HG03565 (cell line): ENCODE data around the gene KIF1A.

ENCODE experiments used
- ATAC-seq: cut with Tn5 transposase; IDR thresholded peaks from one replicate; pipeline ENCODE4 v1.9.1; 2021; ENCODE audit warnings: mild to moderate bottlenecking, moderate library complexity; ENCODE audit not compliant: unreplicated experiment

Gene KIF1A

DNA sequence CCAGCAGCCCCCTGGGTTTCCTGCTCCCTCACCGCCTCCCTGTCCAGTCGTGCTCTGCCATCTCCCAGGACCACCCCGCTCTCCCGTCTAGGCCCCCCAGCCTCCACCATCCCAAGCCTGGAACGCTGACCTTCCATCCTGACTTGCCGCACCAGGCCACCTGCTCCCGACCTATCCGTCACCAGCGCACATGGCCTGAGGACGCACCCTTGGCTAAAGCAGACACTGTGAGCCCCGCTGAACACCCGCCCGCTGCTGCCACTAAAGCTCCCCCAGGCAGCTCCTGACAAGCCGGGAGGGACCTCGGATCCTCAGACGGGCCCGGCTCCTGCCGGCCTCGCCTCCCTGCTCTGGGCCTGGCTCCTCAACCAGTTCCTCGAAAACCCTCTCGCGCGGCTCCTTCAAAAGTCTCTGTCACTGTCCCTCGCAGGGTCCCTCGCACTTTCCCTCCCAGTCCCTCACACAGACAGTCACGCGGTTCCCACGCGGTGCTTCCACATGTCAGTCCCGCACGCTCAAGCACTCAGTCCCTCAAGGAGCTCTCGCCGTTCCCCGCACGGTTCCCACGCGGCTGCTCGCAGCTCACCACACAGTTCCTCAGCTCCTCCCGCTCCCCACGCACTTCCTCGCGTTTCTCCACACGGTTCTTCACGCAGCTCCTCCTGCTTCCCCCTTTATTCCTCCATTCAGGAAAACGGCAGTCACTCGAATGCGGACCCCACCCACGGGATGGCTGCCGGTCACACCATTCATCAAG is 42.4 kb downstream of the KIF1A start:
- no peak for ATAC-seq

DNA sequence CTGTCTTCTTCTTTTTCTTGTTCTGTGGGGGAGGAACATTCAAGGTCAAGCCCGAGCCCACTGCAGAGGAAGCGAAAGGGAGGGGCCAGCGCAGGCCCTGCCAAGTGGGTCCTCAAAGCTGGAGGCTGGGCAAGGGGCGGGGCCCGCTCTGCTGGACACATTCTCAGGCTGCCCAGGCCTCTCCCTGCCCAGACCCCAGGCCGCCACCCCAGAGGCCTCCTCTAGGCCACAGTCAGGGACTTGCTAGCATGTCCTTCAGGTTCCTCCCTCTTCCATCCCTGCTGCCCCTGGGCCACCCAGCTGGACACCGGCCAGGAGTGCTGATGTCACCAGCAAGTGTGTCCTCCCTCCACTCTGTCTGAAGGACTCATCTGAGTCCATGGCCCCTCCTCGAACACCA is 44.1 kb downstream of the KIF1A start:
- ATAC-seq, result no peak

DNA sequence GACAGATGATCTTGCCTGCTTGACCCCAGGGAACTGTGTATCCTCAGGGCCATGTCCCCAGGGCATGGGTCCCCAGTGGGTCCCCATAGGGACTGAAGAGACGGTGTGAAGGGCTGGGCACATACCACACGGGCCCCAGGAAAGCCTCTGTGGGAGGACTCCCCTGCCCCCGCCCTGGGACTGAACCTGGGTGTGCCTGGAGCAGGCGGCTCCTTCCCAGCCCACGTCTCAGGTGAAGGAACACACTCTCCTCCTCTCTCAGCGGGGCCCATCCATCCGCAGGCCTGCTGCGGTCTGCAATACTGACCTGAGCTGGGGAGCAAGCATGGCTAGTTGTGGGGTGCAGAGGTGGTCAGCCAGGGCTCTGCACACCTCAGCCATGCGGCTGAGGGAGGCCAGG is 45.2 kb downstream of the KIF1A start:
- ATAC-seq, result no peak

DNA sequence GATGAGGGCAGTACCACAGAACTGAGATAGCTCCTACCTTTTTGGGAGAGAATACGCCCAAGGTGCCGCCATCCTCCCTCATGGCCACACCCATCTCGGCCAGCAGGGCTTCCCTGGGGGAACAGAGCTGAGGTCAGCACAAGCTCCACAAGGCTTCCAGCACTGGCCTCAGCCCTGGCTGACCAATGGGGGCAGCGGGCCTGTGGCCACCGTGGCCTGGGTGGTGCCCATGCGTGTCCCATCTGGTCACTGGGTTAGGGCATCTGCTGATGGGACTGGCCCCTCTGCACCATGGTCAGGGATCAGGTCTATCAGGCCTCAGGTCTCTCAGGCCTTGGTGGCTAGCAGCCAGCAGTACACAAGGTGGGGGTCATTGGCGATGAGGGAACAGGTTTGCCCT is 50.9 kb downstream of the KIF1A start:
- no peak for ATAC-seq

DNA sequence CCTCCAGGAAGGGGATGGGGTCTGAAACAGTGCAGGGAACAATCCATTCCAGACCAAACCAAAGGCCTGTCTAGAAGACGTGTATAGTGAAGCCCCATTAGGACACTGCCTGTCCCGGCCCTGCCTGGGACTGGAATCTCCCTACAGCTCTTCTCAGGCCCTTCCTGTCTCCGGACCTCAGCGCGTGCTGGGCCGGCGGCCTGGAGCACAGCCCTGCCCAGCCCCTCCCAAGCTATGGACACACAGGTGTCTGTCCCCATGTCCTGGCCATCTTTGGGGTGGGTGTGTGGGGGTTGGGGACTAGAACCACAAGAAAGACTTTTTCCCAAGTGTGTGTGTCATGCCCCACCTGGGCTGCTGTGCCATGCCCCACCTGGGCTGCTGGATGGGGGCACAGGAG is 51.8 kb downstream of the KIF1A start:
- no peak for ATAC-seq

DNA sequence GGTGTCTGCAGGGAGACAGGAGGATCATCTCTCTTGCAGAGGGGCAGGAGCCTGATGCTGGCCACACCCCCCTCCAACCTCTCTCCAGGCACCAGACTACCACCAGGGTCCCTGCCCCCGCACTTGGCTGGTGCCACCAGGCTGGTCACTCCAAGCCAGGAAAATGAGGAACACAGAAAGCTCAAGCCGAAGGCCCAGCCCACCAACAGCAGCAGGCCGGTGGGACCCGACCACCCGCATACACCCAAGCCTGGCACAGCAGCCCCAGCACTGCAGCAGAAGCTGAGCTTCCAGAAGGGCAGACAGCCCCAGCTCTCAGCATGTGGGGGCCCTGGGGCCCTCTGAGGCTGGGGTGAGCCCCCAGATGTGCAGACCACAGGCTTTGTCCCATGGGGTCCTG is 52.7 kb downstream of the KIF1A start:
- ATAC-seq, result no peak

DNA sequence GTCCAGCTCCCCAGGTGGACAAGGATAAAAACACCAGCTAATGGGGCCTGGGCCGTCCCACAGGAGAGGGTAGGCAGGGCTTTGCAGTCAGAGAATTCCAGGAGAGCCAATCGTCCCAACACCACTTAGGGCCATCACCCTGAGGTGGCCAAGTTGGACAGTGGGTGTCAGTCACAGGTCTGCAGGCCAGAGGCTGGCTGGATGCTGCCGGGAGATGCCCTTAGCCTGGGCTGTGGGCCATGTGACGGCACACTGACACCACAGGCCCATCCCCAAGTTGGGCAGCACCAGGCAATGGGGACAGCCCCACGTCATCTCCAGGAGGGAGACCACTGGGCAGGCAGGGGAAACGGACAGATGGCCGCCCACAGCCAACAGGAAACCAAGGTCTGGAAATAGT is 53.9 kb downstream of the KIF1A start:
- no peak for ATAC-seq

DNA sequence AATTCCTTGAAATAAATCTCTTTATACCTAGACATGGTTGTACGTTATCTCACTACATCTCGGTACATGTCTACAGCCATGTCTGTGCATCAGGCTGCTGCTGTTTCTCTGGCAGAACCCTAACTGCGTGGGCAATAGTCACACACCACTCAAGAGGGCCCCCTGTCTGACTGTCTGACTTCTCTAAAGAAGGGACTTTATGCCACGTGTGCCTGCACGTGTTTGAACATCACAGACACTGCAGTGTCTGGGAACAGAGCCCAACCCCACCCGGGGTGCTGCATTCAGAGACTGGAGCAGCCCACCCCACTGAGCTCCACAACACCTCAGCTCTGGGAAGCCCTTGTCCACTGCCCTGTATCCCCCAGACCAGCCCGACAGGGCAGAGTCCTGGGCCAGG is 55.0 kb downstream of the KIF1A start:
- ATAC-seq, result no peak

DNA sequence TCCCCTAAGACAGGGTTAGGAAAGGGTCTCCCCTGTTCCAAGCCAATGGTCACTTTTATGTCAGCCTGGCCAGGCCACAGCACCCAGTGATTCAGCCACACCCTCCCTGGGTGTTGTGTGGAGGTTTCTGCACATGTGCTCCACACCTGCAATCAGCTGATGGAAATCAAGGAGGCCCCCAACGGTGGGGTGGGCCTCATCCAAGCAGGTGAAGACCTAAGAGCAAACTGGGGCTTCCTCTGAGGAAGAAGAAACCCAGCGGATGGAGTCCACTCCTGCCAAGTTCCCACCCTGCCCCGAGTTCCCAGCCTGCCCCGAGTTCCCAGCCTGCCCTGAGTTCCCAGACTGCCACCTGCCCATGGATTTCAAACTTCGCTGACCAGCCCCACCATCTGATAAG is 55.4 kb downstream of the KIF1A start:
- ATAC-seq, result no peak

DNA sequence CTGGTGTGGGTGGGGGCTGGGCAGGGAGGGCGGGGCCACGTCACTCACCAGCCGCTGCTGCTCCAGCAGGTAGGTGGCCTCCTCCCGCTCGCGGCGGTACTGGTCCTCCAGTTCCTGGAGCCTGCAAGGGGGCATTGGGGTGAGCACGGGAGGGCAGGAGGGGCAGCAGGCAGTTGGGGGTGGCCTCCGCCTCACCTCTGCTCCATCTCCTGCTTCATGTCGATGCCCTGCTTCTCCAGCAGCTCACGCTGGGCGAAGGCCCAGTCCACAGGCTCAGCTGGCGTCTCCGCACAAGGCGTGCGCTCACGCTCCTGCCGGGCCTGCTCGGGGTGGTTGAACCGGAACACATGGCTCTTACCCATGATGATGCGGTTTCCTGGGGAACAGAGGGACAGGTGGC is 57.0 kb downstream of the KIF1A start:
- no peak for ATAC-seq

DNA sequence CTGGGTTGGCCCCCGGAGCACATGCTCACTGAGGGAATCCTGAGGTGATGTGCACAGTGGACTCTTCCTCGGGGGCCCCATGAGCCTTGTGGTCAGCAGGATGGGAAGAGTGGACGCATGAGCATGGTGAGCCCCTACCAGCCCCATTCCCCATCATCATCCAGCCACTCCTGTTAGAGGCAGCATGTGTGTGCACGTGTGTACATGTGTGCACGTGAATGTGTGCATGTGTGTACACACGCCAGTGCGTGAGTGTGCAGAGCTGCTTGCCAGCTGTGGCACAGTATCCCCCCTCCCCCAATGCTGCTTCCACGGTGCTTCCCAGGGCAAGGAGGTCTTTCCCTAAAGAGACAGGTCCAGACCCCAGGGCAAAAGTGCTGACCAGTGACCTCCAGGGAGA is 57.8 kb downstream of the KIF1A start:
- no peak for ATAC-seq

DNA sequence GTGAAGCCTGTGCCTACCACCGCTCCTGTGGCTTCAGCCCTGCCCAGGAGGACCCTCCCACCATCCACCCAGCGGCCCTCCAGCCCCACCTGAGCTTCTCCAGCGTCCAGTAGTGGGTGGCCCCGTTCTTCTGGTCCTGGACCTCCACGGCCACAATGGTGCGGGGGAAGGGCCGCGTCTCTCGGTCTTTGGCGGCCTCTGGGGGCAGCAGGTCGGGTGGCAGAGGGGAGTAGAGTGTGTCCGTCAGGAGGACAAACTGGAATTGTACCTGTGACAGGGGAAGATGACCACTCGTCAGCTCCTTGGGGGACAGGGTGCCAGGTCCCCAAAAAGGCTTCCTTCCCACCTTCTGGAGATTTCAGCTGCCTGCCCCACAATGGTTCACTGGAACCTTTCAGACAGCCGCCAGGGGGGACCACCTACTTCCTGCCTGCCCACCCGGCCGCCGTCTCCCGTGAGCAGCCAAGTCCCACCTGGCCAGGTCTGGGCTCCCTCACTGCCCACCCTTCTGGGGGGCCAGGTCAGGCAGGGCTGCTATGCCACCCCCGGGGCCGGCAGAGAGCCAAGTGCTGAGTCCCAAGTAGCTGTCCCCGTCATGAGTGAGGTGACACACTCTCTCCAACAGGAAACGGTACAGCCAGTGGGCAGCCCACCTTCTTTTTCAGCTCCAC is 59.3 kb downstream of the KIF1A start:
- ATAC-seq, result no peak

DNA sequence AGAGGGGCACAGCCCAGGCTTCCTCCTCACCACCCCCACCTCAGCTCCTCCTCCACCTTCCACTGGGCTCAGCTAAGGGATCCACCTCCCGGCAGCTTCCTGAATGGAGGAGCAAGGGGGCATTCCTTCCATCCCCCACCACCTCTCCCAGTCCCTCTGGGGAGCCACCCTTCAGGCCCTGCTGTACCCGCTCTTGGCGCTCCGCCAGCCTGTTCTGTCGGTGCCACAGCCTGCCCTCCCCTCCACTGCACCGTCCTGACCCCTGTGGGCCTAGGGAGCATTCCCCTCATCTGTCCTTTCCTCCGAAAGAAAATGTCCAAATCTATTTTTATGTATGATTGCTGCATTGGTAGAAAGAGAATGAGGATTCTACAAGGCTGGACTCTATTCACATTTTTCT is 59.9 kb downstream of the KIF1A start:
- no peak for ATAC-seq

DNA sequence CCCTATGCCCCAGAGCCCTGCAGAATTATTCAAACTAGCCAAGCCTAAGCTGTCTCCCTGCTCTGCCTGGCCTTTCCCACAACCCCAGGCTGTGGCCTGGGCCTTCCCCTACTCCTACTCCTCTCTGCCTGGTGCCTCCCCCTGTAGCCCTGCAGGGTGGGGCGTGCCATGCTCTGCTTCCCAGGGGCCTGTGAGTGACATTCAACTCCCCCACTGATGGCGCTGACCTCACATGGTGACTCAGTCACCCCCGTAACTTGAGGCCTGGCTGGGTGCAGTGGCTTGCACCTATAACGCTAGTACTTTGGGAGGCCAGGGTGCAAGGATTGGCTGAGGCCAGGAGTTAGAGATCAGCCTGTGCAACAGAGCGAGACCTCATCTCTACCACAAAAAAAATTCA is 60.6 kb downstream of the KIF1A start:
- ATAC-seq, result peak; percentile 56

DNA sequence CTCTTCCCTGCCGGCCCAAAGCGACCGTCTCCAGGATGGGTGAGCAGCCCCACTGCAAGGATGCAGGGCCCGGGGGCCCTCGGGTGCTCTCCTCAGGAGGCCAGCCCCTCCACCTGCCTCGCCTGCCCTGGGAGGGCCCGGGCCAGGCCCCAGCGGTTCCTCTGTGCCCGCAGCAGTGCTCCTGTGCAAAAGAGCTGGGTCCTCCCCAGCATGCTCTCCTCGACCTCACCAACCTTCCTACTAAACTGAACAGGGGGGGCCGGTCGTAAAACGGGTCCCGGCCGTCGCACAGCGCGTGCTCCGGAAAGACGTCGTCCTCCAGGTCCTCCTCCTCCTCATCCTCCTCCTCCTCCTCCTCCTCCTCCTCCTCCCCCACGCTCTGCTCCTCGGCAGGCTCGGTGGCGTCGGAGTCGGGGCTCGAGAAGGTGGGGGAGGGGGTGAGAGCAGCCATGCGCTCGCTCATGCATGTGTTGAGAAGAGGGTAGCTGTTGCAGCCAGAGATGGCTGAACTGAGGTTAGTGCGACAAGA is 62.9 kb downstream of the KIF1A start:
- no peak for ATAC-seq

DNA sequence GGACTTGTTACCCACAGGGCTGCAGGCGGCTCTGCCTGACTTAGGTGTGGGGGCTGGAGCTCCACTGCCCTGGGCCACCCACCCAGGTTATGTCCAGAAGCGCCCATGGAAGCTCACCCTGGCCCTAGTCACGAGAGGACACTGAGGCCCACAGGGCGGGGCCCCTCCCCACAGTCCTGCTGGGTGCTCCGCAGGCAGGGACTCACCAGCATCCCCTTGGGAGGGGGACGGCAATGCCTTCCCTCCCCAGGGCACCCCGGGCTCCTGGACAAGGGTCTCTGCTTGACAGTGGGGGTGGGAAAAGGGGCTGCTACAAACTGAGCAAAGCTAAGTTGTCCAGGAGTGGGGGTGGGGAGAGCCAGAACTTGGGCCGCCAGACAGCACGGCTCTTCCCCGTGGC is 67.8 kb downstream of the KIF1A start:
- no peak for ATAC-seq

DNA sequence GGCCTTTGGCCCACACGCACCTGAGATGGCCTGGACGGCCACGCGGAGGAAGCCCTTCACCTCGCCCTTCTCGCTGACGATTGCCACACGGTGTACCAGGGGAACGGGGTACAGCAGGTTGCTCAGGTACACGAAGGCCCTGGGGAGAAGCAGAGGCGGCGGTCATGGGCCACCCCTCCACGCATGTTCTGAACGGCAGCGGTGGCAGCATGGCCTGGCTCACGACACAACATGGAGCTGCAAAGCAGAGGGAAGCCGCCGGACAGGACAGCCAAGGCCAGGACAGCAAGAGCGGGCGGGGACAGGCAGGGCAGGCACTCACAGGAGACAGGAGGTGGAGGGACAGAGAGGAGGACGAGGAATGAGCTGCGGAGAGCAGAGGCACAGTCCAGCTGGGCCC is 69.6 kb downstream of the KIF1A start:
- no peak for ATAC-seq

DNA sequence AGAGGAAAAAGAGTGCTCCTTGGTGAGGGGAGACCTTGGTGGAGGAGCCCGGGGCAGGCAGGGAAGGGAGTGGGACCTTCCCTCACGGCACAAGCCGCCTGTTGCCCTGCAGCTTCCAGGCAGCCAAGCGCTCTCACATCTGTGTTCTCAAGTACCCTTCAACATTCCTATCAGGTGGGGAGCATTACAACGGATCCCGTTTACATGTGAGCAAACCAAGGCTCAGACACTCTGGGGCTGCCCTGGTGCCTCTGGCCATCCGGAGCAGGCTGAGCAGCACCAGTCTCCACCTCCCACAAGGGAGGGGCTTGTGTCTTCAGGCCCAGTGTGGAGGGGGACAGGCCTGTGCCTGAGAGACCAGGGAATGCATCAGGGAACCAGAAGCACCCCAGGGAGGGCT is 70.5 kb downstream of the KIF1A start:
- no peak for ATAC-seq

DNA sequence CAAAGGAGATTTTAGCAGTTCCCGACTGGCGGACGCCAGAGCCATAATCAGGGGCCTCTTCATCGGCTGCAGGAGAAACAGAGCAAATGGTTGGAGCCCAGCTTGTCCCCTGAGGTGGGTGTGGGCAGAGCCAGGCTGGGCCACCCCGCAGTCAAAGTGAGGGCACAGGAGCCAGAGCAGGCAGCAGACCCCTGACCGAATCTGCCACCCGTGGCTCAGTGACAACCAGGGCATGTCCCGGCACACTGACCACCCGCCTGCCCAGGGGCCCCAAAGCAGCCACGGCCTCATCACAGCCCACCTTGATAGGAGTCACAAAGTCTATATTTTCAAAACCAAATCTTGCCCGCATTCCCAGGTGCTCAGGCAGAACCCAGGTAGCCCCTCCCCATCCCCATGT is 72.8 kb downstream of the KIF1A start:
- ATAC-seq, result no peak

DNA sequence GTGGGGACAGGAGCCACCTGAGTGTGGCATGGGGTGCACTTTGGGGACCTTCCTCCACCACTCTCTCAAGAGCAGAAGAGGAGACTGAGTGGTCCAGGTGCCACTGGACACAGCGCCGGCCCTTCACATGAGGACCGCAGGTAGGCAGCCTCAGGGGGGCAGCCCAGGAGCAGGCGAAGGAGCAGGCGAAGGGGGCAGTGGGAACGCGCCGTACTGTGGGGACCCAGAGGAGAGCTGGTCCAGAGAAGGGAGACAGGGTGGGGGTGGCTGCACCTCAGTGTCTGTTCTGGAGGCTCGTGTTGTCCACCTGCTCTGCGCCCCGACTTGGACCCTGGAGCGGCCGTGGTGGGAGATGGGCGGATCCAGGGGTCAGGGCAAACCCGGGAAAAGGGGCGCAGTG is 73.3 kb downstream of the KIF1A start:
- ATAC-seq, result no peak

DNA sequence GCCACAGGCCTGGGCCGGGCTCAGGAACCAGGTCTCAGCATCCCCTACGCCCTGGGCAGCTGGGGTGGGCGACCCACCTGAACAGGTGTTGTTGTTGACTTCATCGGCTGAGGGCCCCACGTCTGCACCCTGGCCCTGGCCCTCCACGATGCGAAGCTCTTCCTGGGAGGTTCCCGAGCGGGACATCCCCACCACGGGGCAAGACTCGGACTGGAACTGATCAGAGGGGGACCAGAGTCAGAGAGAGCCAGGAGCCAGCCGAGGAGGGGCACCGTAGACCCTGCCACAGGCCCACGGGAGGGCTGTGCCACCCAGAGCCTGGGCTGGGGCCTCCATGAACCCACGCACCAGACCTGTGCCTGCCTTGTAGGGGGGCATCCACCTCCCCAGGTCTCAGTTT is 74.1 kb downstream of the KIF1A start:
- no peak for ATAC-seq

DNA sequence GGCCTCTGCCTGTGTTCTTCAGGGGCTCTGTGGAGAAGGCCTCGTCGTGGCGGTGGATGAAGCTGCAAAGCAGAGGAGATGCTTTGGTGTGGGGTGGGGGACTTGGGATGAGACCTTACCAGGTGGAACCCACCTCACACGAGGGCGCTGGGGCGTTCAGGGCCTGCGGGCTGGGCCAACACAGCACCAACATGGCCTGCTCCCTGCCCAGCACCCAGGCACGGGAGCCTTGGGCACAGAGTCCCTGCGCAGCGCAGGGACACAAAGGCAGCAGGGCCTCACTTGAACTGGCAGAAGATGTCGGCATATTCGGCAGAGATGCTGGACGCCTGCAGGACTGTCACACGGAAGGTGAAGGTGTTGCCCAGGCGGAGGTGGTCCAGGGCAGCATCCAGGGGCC is 74.6 kb downstream of the KIF1A start:
- no peak for ATAC-seq
